K562 (cell line): Measurements from ENCODE around the gene OST4. TPM values are rescaled to one million over a fixed set of nuclear protein-coding genes. Genes with fewer than 3 reads are reported as not detected.

ENCODE experiments used
- polyA plus RNA-seq, 8 experiments: library from polyadenylated mRNA; depleted of rRNA in 4 of 8; stranded (reverse) in 5 of 8; unstranded in 3 of 8; fragments of >200 nt; fragmentation: Nextera tagmentation in 2 of 8; fragmentation: Illumina TruSeq in 1 of 8; extraction: Ambion mirVana in 2 of 8; extraction: Trizol in 1 of 8; gene quantifications; 2 replicates each; pipeline versions ENCODE4 v1.2.1 to v1.2.3, GENCODE V29; 2011 to 2014; ENCODE audit warnings: inconsistent platforms in 1 of 8, missing spikeins in 1 of 8
- total RNA-seq, 7 experiments: library from RNA; depleted of rRNA in 6 of 7; stranded (reverse); fragments of >200 nt in 6 of 7; fragmentation: Illumina TruSeq in 2 of 7; extraction: Trizol in 2 of 7; gene quantifications; 2 replicates each; pipeline versions ENCODE4 v1.2.1 to v1.2.3, GENCODE V29; 2011 to 2021; ENCODE audit warnings: low replicate concordance in 1 of 7

OST4 gene
- total and polyA plus RNA-seq, 9 of the 15 experiments (the other 6 are each of a cell fraction or from before 2014, with no cell fraction given) = 186 to 1,155 (median 355) TPM

Other genes with a start within 250 kb of the OST4 start
Only the 7 nearest of the 18 such genes appear.
- gene TMEM214, start 38.7 kb downstream of the OST4 start, total RNA-seq (2014; rRNA removed) = 18.9 and 23.7 TPM in 2 replicates
- gene TMEM214, start 38.7 kb downstream of the OST4 start, total RNA-seq (2014; rRNA removed; fragmentation: Illumina TruSeq; extraction: Trizol) = 31.0 and 34.3 TPM in 2 replicates
- 44.0 and 44.1 TPM in 2 replicates for gene TMEM214, start 38.7 kb downstream of the OST4 start, total RNA-seq (2015; rRNA removed; fragmentation: Illumina TruSeq; extraction: Trizol)
- gene TMEM214, start 38.7 kb downstream of the OST4 start, total RNA-seq (2021) = 78.5 and 79.6 TPM in 2 replicates
- 52.9 and 143 TPM in 2 replicates for gene TMEM214, start 38.7 kb downstream of the OST4 start, polyA plus RNA-seq (2011; rRNA removed)
- 76.9 and 81.4 TPM in 2 replicates for gene TMEM214, start 38.7 kb downstream of the OST4 start, polyA plus RNA-seq (2014; fragmentation: Illumina TruSeq; extraction: Trizol)
- gene TMEM214, start 38.7 kb downstream of the OST4 start, polyA plus RNA-seq (2014; fragmentation: Nextera tagmentation; extraction: Ambion mirVana) = 10 to 100 TPM; 11.4 to 14.8 TPM
- gene TMEM214, start 38.7 kb downstream of the OST4 start, polyA plus RNA-seq (2014; rRNA removed) = 55.0 and 58.0 TPM in 2 replicates
- gene AGBL5, start 20.0 kb downstream of the OST4 start, total RNA-seq (2014; rRNA removed) = 26.2 and 30.3 TPM in 2 replicates
- gene AGBL5, start 20.0 kb downstream of the OST4 start, total RNA-seq (2014; rRNA removed; fragmentation: Illumina TruSeq; extraction: Trizol) = 25.8 and 26.4 TPM in 2 replicates
- 28.7 and 29.1 TPM in 2 replicates for gene AGBL5, start 20.0 kb downstream of the OST4 start, total RNA-seq (2015; rRNA removed; fragmentation: Illumina TruSeq; extraction: Trizol)
- 37.6 and 40.3 TPM in 2 replicates for gene AGBL5, start 20.0 kb downstream of the OST4 start, total RNA-seq (2021)
- gene AGBL5, start 20.0 kb downstream of the OST4 start, polyA plus RNA-seq (2011; rRNA removed) = 48.3 and 52.7 TPM in 2 replicates
- gene AGBL5, start 20.0 kb downstream of the OST4 start, polyA plus RNA-seq (2014; fragmentation: Illumina TruSeq; extraction: Trizol) = 49.5 and 52.3 TPM in 2 replicates
- 1 to 10 TPM; 3.3 to 6.3 TPM for gene AGBL5, start 20.0 kb downstream of the OST4 start, polyA plus RNA-seq (2014; fragmentation: Nextera tagmentation; extraction: Ambion mirVana)
- gene AGBL5, start 20.0 kb downstream of the OST4 start, polyA plus RNA-seq (2014; rRNA removed) = 24.9 and 33.8 TPM in 2 replicates
- gene EMILIN1, start 7.0 kb upstream of the OST4 start, total RNA-seq (2014; rRNA removed) = 2.2 and 2.7 TPM in 2 replicates
- gene EMILIN1, start 7.0 kb upstream of the OST4 start, total RNA-seq (2014; rRNA removed; fragmentation: Illumina TruSeq; extraction: Trizol) = 0.04 TPM in 1 of 2 replicates, not detected in the other
- 0.54 and 0.75 TPM in 2 replicates for gene EMILIN1, start 7.0 kb upstream of the OST4 start, total RNA-seq (2015; rRNA removed; fragmentation: Illumina TruSeq; extraction: Trizol)
- gene EMILIN1, start 7.0 kb upstream of the OST4 start, total RNA-seq (2021) = 1.0 and 1.5 TPM in 2 replicates
- gene EMILIN1, start 7.0 kb upstream of the OST4 start, polyA plus RNA-seq (2011; rRNA removed) = 0.24 and 0.43 TPM in 2 replicates
- gene EMILIN1, start 7.0 kb upstream of the OST4 start, polyA plus RNA-seq (2014; fragmentation: Illumina TruSeq; extraction: Trizol) = 0.06 and 0.37 TPM in 2 replicates
- gene EMILIN1, start 7.0 kb upstream of the OST4 start, polyA plus RNA-seq (2014; fragmentation: Nextera tagmentation; extraction: Ambion mirVana) = not detected
- gene EMILIN1, start 7.0 kb upstream of the OST4 start, polyA plus RNA-seq (2014; rRNA removed) = 0.94 and 1.1 TPM in 2 replicates
- gene KHK, start 15.1 kb upstream of the OST4 start, total RNA-seq (2014; rRNA removed) = 5.8 and 9.8 TPM in 2 replicates
- gene KHK, start 15.1 kb upstream of the OST4 start, total RNA-seq (2014; rRNA removed; fragmentation: Illumina TruSeq; extraction: Trizol) = 2.4 and 3.6 TPM in 2 replicates
- gene KHK, start 15.1 kb upstream of the OST4 start, total RNA-seq (2015; rRNA removed; fragmentation: Illumina TruSeq; extraction: Trizol) = 8.8 and 9.2 TPM in 2 replicates
- 10.7 and 13.2 TPM in 2 replicates for gene KHK, start 15.1 kb upstream of the OST4 start, total RNA-seq (2021)
- 3.4 and 3.7 TPM in 2 replicates for gene KHK, start 15.1 kb upstream of the OST4 start, polyA plus RNA-seq (2011; rRNA removed)
- 6.2 TPM in 2 replicates for gene KHK, start 15.1 kb upstream of the OST4 start, polyA plus RNA-seq (2014; fragmentation: Illumina TruSeq; extraction: Trizol)
- 1 to 10 TPM; 1.5 to 2.7 TPM for gene KHK, start 15.1 kb upstream of the OST4 start, polyA plus RNA-seq (2014; fragmentation: Nextera tagmentation; extraction: Ambion mirVana)
- gene KHK, start 15.1 kb upstream of the OST4 start, polyA plus RNA-seq (2014; rRNA removed) = 4.8 and 5.2 TPM in 2 replicates
- gene CGREF1, start 47.5 kb upstream of the OST4 start, total RNA-seq (2014; rRNA removed) = 0.50 and 0.53 TPM in 2 replicates
- gene CGREF1, start 47.5 kb upstream of the OST4 start, total RNA-seq (2014; rRNA removed; fragmentation: Illumina TruSeq; extraction: Trizol) = 0.29 and 0.33 TPM in 2 replicates
- gene CGREF1, start 47.5 kb upstream of the OST4 start, total RNA-seq (2015; rRNA removed; fragmentation: Illumina TruSeq; extraction: Trizol) = 0.22 and 0.41 TPM in 2 replicates
- 0.44 and 0.72 TPM in 2 replicates for gene CGREF1, start 47.5 kb upstream of the OST4 start, total RNA-seq (2021)
- gene CGREF1, start 47.5 kb upstream of the OST4 start, polyA plus RNA-seq (2011; rRNA removed) = 0.24 and 0.49 TPM in 2 replicates
- gene CGREF1, start 47.5 kb upstream of the OST4 start, polyA plus RNA-seq (2014; fragmentation: Illumina TruSeq; extraction: Trizol) = 0.37 and 0.42 TPM in 2 replicates
- gene CGREF1, start 47.5 kb upstream of the OST4 start, polyA plus RNA-seq (2014; fragmentation: Nextera tagmentation; extraction: Ambion mirVana) = under 1 TPM; 0.07 to 0.10 TPM
- 0.41 and 0.88 TPM in 2 replicates for gene CGREF1, start 47.5 kb upstream of the OST4 start, polyA plus RNA-seq (2014; rRNA removed)
- gene ABHD1, start 52.2 kb upstream of the OST4 start, total RNA-seq (2014; rRNA removed) = 0.20 TPM in 1 of 2 replicates, not detected in the other
- gene ABHD1, start 52.2 kb upstream of the OST4 start, total RNA-seq (2014; rRNA removed; fragmentation: Illumina TruSeq; extraction: Trizol) = not detected in 2 replicates
- not detected in 2 replicates for gene ABHD1, start 52.2 kb upstream of the OST4 start, total RNA-seq (2015; rRNA removed; fragmentation: Illumina TruSeq; extraction: Trizol)
- 0.18 TPM in 1 of 2 replicates, not detected in the other for gene ABHD1, start 52.2 kb upstream of the OST4 start, total RNA-seq (2021)
- 0.10 and 0.57 TPM in 2 replicates for gene ABHD1, start 52.2 kb upstream of the OST4 start, polyA plus RNA-seq (2011; rRNA removed)
- 0.10 and 0.28 TPM in 2 replicates for gene ABHD1, start 52.2 kb upstream of the OST4 start, polyA plus RNA-seq (2014; fragmentation: Illumina TruSeq; extraction: Trizol)
- under 1 TPM in 1 of 2 experiments, not detected in 1; 0.11 TPM for gene ABHD1, start 52.2 kb upstream of the OST4 start, polyA plus RNA-seq (2014; fragmentation: Nextera tagmentation; extraction: Ambion mirVana)
- 0.16 TPM in 1 of 2 replicates, not detected in the other for gene ABHD1, start 52.2 kb upstream of the OST4 start, polyA plus RNA-seq (2014; rRNA removed)
- 67.2 and 83.1 TPM in 2 replicates for gene PREB, start 63.0 kb upstream of the OST4 start, total RNA-seq (2014; rRNA removed)
- gene PREB, start 63.0 kb upstream of the OST4 start, total RNA-seq (2014; rRNA removed; fragmentation: Illumina TruSeq; extraction: Trizol) = 32.5 and 44.3 TPM in 2 replicates
- 60.9 and 62.3 TPM in 2 replicates for gene PREB, start 63.0 kb upstream of the OST4 start, total RNA-seq (2015; rRNA removed; fragmentation: Illumina TruSeq; extraction: Trizol)
- gene PREB, start 63.0 kb upstream of the OST4 start, total RNA-seq (2021) = 74.8 and 79.1 TPM in 2 replicates
- gene PREB, start 63.0 kb upstream of the OST4 start, polyA plus RNA-seq (2011; rRNA removed) = 77.9 and 87.2 TPM in 2 replicates
- gene PREB, start 63.0 kb upstream of the OST4 start, polyA plus RNA-seq (2014; fragmentation: Illumina TruSeq; extraction: Trizol) = 78.8 and 84.2 TPM in 2 replicates
- gene PREB, start 63.0 kb upstream of the OST4 start, polyA plus RNA-seq (2014; fragmentation: Nextera tagmentation; extraction: Ambion mirVana) = 10 to 100 TPM; 35.1 to 35.4 TPM
- gene PREB, start 63.0 kb upstream of the OST4 start, polyA plus RNA-seq (2014; rRNA removed) = 74.8 and 78.8 TPM in 2 replicates